HG03439 (cell line): Measurements from ENCODE around the gene TLR9.
A peak's percentile ranks its signal among the peaks of the same experiment; 100 is the strongest.

Experiments used
- ATAC-seq: cut with Tn5 transposase; IDR thresholded peaks from one replicate; pipeline ENCODE4 v1.9.1; 2021; ENCODE audit warnings: mild to moderate bottlenecking, moderate library complexity; ENCODE audit not compliant: unreplicated experiment

The TLR9 gene

GRCh38 chr3:52218454-52218853, 7.0 kb downstream of the TLR9 start:
- no peak for ATAC-seq

GRCh38 chr3:52218026-52218425, 7.4 kb downstream of the TLR9 start:
- ATAC-seq, result no peak

- ATAC-seq, result no peak
Measured at GRCh38 chr3:52217409-52217805, 8.0 kb downstream of the TLR9 start.

GRCh38 chr3:52216585-52217408, 8.6 kb downstream of the TLR9 start:
- no peak for ATAC-seq

- no peak for ATAC-seq
Measured at GRCh38 chr3:52215351-52215750, 10.1 kb downstream of the TLR9 start.

GRCh38 chr3:52213901-52214300, 11.5 kb downstream of the TLR9 start:
- ATAC-seq, result no peak

GRCh38 chr3:52213005-52213404, 12.4 kb downstream of the TLR9 start:
- no peak for ATAC-seq

- ATAC-seq, result no peak
Measured at GRCh38 chr3:52211268-52211891, 14.1 kb downstream of the TLR9 start.

GRCh38 chr3:52210550-52211046, 14.8 kb downstream of the TLR9 start:
- no peak for ATAC-seq

- ATAC-seq, result no peak
Measured at GRCh38 chr3:52210037-52210436, 15.4 kb downstream of the TLR9 start.

- ATAC-seq, result no peak
Measured at GRCh38 chr3:52208556-52208955, 16.9 kb downstream of the TLR9 start.

GRCh38 chr3:52205727-52206372, 19.6 kb downstream of the TLR9 start:
- ATAC-seq, result no peak

GRCh38 chr3:52204337-52205073, 20.9 kb downstream of the TLR9 start:
- no peak for ATAC-seq

- no peak for ATAC-seq
Measured at GRCh38 chr3:52203701-52204100, 21.7 kb downstream of the TLR9 start.

- no peak for ATAC-seq
Measured at GRCh38 chr3:52202384-52203077, 22.9 kb downstream of the TLR9 start.

- ATAC-seq, result no peak
Measured at GRCh38 chr3:52200981-52201679, 24.3 kb downstream of the TLR9 start.

- ATAC-seq, result no peak
Measured at GRCh38 chr3:52198643-52199608, 26.5 kb downstream of the TLR9 start.

GRCh38 chr3:52197842-52198625, 27.4 kb downstream of the TLR9 start, which contains the start of gene ALAS1:
TSS of gene ALAS1 (plus strand) at chr3:52198160. CDS start at chr3:52199242, 1,082 bp downstream.
- peak; percentile 86 for ATAC-seq
